Ishikawa (cell line): ENCODE results near the gene BCL7A.

ENCODE experiments used
- CREB1 ChIP-seq: IDR thresholded peaks from 2 replicates; pipeline ENCODE4 v1.6.1; 2012; ENCODE audit warnings: low read depth
- EP300 ChIP-seq: IDR thresholded peaks from 2 replicates; pipeline ENCODE4 v1.6.1; 2012; ENCODE audit warnings: borderline replicate concordance
- FOXM1 ChIP-seq: IDR thresholded peaks from 2 replicates; pipeline ENCODE4 v1.6.1; 2012; ENCODE audit warnings: low read depth, borderline replicate concordance
- REST ChIP-seq: IDR thresholded peaks from 2 replicates; pipeline ENCODE4 v1.6.1; 2012; ENCODE audit warnings: low read depth, mild to moderate bottlenecking
- TAF1 ChIP-seq: IDR thresholded peaks from 2 replicates; pipeline ENCODE4 v1.6.1; 2012; ENCODE audit warnings: low read depth, mild to moderate bottlenecking
- USF1 ChIP-seq: IDR thresholded peaks from 2 replicates; pipeline ENCODE4 v1.6.1; 2012
- YY1 ChIP-seq: IDR thresholded peaks from 2 replicates; pipeline ENCODE4 v1.6.1; 2012; ENCODE audit warnings: low read depth

GRCh38 chr12:122089077-122089476, 67.4 kb downstream of the BCL7A start:
- TF ChIP-seq TAF1 (no peak), FOXM1 (no peak), CREB1 (no peak), REST (no peak), EP300 (no peak), YY1 (no peak), USF1 (no peak)
